Measurements from ENCODE around the gene SIGLEC14. TPM values are rescaled to one million over a fixed set of nuclear protein-coding genes. Genes with fewer than 3 reads are reported as not detected.
A peak's percentile ranks its signal among the peaks of the same experiment; 100 is the strongest.
"Not testable (repeated sequence)": the region's sequence is repeated elsewhere in the genome, so short reads cannot be mapped to it uniquely, and the experiment has no call there.

The SIGLEC14 gene
- total RNA-seq, 2 experiments from 2014 or later: not detected

DNA sequence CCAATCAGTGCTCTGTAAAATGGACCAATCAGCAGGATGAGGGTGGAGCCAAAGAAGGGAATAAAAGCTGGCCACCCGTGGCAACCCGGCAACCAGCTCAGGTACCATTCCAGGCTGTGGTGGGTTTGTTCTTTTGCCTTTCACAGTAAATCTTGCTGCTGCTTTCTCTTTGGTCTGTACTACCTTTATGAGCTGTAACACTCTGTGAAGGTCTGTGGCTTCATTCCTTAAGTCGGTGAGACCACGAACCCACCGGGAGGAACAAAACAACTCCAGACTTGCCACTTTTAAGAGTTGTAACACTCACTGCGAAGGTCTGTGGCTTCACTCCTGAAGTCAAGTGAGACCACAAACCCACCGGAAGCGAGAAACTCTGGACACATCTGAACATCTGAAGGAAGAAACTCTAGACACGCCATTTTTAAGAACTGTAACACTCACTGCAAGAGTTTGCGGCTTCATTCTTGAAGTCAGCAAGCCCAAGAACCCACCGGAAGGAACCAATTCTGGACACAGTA lies 30.0 kb upstream of the SIGLEC14 start:
- H3K9me2 ChIP-seq (ENCODE audit: insufficient read depth, low read length): no peaks in the 10 kb centered on the region
- CTCF ChIA-PET (ENCODE audit: unreplicated experiment): no interaction called here
- intact Hi-C loops (cut with micrococcal nuclease; ENCODE audit: unreplicated experiment): no loop called here
- POLR2A ChIA-PET: interaction anchor here (0.6 kb wide), 1 partner anchor 469 kb away, joined by 3 read pairs; no protein-coding TSS in a partner anchor
- DNase-seq (ENCODE audit: low spot score): no peak
- no peaks in the 10 kb centered on the region for H4K20me1 ChIP-seq (ENCODE audit: insufficient read depth, low read length)
- H3K4me1 ChIP-seq (ENCODE audit: insufficient read depth, low read length, poor library complexity, severe bottlenecking): no peaks in the 10 kb centered on the region
- BruUV-seq (replicated peaks): no TSS peak
- H3K9me3 ChIP-seq (ENCODE audit: low read length): no peaks in the 10 kb centered on the region
- no peaks in the 10 kb centered on the region for H3K79me2 ChIP-seq (ENCODE audit: insufficient read depth, low read depth, low read length)
- no peak overlapping the region for H3K4me2 ChIP-seq (ENCODE audit: low read length)
- H3K4me3 ChIP-seq (ENCODE audit: low read depth, low read length, poor library complexity, severe bottlenecking): no peak overlapping the region
- no peaks in the 10 kb centered on the region for H3K36me3 ChIP-seq (ENCODE audit: insufficient read depth, low read length)
- TF ChIP-seq, protein P1, sequence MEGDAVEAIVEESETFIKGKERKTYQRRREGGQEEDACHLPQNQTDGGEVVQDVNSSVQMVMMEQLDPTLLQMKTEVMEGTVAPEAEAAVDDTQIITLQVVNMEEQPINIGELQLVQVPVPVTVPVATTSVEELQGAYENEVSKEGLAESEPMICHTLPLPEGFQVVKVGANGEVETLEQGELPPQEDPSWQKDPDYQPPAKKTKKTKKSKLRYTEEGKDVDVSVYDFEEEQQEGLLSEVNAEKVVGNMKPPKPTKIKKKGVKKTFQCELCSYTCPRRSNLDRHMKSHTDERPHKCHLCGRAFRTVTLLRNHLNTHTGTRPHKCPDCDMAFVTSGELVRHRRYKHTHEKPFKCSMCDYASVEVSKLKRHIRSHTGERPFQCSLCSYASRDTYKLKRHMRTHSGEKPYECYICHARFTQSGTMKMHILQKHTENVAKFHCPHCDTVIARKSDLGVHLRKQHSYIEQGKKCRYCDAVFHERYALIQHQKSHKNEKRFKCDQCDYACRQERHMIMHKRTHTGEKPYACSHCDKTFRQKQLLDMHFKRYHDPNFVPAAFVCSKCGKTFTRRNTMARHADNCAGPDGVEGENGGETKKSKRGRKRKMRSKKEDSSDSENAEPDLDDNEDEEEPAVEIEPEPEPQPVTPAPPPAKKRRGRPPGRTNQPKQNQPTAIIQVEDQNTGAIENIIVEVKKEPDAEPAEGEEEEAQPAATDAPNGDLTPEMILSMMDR (conservative IDR thresholded peaks at IDR 0.05; ENCODE audit: low read length): no peak
- H2AFZ ChIP-seq (ENCODE audit: low read length): no peak overlapping the region
- H3K27ac ChIP-seq (ENCODE audit: low read depth, low read length, poor library complexity, severe bottlenecking): no peak overlapping the region

DNA sequence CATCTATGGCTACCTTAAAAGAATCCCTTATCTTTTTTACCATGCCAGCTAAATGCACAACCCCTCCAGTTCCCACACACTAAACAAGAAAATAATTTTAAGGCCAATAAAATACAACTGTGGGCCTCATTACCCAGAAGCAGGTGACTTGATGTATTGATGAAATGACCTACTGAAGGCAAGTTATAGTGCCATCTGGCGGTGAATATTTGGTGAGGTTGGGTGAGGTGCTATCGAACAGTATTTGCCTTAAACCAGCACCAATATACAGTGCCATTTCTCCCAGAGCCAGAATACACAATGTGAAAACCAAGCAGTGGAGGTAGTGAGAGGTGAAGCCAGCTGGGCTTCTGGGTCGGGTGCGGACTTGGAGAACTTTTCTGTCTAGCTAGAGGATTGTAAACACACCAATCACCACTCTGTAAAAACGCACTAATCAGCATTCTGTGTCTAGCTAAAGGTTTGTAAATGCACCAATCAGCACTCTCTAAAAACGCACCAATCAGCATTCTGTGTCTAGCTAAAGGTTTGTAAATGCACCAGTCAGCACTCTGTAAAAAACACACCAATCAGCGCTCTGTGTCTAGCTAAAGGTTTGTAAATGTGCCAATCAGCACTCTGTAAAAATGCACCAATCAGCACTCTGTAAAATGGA lies 29.4 kb upstream of the SIGLEC14 start:
- H4K20me1 ChIP-seq (ENCODE audit: insufficient read depth, low read length); intact Hi-C loops (cut with micrococcal nuclease; ENCODE audit: unreplicated experiment); H3K9me2 ChIP-seq (ENCODE audit: insufficient read depth, low read length); H3K27ac ChIP-seq (ENCODE audit: low read depth, low read length, poor library complexity, severe bottlenecking); H2AFZ ChIP-seq (ENCODE audit: low read length); CTCF ChIA-PET (ENCODE audit: unreplicated experiment); BruUV-seq (replicated peaks); H3K36me3 ChIP-seq (ENCODE audit: insufficient read depth, low read length); H3K4me3 ChIP-seq (ENCODE audit: low read depth, low read length, poor library complexity, severe bottlenecking); H3K4me2 ChIP-seq (ENCODE audit: low read length); H3K4me1 ChIP-seq (ENCODE audit: insufficient read depth, low read length, poor library complexity, severe bottlenecking); H3K79me2 ChIP-seq (ENCODE audit: insufficient read depth, low read depth, low read length); H3K9me3 ChIP-seq (ENCODE audit: low read length): not testable (repeated sequence)
- peak; percentile 46 for DNase-seq (ENCODE audit: low spot score)
- POLR2A ChIA-PET: interaction anchor here (0.7 kb wide), 1 partner anchor 179 kb away, joined by 3 read pairs; no protein-coding TSS in a partner anchor
- TF ChIP-seq, protein P1 (conservative IDR thresholded peaks at IDR 0.05; ENCODE audit: low read length): peak; percentile 80

DNA sequence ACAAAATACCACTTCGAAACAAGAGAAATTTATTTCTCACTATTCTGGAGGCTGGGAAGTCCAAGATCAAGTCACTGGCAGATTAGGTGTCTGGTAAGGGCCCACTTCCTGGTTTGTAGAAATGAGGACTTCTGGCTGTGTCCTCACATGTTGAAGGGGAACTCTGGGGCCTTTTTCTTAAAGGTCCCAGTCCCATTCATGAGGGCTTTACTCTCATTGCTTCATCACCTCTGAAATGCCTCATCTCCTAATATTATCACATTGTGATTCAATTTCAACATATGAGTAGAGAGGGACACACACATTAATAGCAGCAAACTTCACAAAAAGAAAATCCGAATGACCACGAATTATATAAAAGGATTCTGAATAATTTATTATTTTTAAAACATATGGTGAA lies 21.6 kb upstream of the SIGLEC14 start:
- H3K79me2 ChIP-seq (ENCODE audit: insufficient read depth, low read depth, low read length): no peaks in the 10 kb centered on the region
- no peak overlapping the region for H3K4me3 ChIP-seq (ENCODE audit: low read depth, low read length, poor library complexity, severe bottlenecking)
- H3K4me2 ChIP-seq (ENCODE audit: low read length): no peak overlapping the region
- ChIA-PET CTCF (ENCODE audit: unreplicated experiment) (no interaction called here), POLR2A (no interaction called here)
- H3K9me3 ChIP-seq (ENCODE audit: low read length): no peaks in the 10 kb centered on the region
- no peaks in the 10 kb centered on the region for H3K9me2 ChIP-seq (ENCODE audit: insufficient read depth, low read length)
- intact Hi-C loops (cut with micrococcal nuclease; ENCODE audit: unreplicated experiment): no loop called here
- no peak overlapping the region for H2AFZ ChIP-seq (ENCODE audit: low read length)
- no peaks in the 10 kb centered on the region for H3K4me1 ChIP-seq (ENCODE audit: insufficient read depth, low read length, poor library complexity, severe bottlenecking)
- H3K36me3 ChIP-seq (ENCODE audit: insufficient read depth, low read length): no peaks in the 10 kb centered on the region
- no peak for TF ChIP-seq EZH2phosphoT487 (IDR thresholded peaks at IDR 0.05; ENCODE audit: borderline replicate concordance, low read depth, low read length)
- TF ChIP-seq, protein P1 (conservative IDR thresholded peaks at IDR 0.05; ENCODE audit: low read length): no peak
- no peak for DNase-seq (ENCODE audit: low spot score)
- H3K27ac ChIP-seq (ENCODE audit: low read depth, low read length, poor library complexity, severe bottlenecking): no peak overlapping the region
- no TSS peak for BruUV-seq (replicated peaks)
- no peaks in the 10 kb centered on the region for H4K20me1 ChIP-seq (ENCODE audit: insufficient read depth, low read length)

Data from OCI-LY7 (cell line).